ENCODE results near the gene AKAP10. TPM values are rescaled to one million over a fixed set of nuclear protein-coding genes. Genes with fewer than 3 reads are reported as not detected.

Gene AKAP10
- total RNA-seq, 1 experiment from 2014 or later, result 20.2 TPM

DNA sequence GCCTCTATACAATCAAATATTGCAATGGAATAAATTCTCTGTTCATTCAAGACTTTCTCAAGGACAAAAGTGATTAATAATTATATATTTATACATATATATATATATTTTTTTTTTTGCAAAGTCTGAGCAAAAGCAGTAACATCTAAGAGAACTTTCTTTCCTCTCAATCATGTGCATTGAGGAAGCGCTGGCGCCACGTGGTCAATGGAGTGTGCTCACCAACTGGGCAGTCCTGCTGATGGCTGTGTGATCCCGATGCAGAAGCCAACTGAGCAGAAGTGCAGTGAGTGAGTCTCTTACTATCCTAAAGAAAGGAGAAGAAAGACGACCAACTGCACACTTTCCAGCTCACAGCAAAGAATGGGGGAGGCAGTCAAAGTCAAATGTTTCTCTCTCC is 72.7 kb downstream of the AKAP10 start:
- Histone ChIP-seq H3K18ac (ENCODE audit: insufficient read length, low read depth, low read length) (no peak overlapping the region), H2BK15ac (ENCODE audit: low read depth, low read length) (no peak overlapping the region), H2BK5ac (ENCODE audit: insufficient read length, low read length) (no peak overlapping the region), H2BK12ac (ENCODE audit: insufficient read length, low read depth, low read length) (no peak overlapping the region), H3K9ac (ENCODE audit: extremely low read depth, insufficient read length, low read length) (no peak overlapping the region), H4K20me1 (ENCODE audit: control insufficient read depth, insufficient read depth, insufficient read length) (no peaks in the 10 kb centered on the region), H3K27ac (ENCODE audit: insufficient read length, low read depth, low read length) (no peak overlapping the region), H4K91ac (ENCODE audit: insufficient read length, low read depth, low read length) (no peak overlapping the region), H3T11ph (ENCODE audit: low read length) (no peak overlapping the region), H3K56ac (ENCODE audit: insufficient read length, low read depth, low read length) (no peak overlapping the region), H3K4me1 (ENCODE audit: insufficient read depth, low read length) (no peaks in the 10 kb centered on the region), H3K79me2 (ENCODE audit: insufficient read depth, low read length) (no peaks in the 10 kb centered on the region), H2AK5ac (ENCODE audit: insufficient read length, low read length) (no peak overlapping the region), H2BK120ac (ENCODE audit: low read depth, low read length, poor library complexity, severe bottlenecking) (no peak overlapping the region), H3K4ac (ENCODE audit: low read depth, low read length) (no peak overlapping the region), H4K8ac (replicated peaks; ENCODE audit: insufficient read length, low read depth, low read length) (no peak overlapping the region), H2AFZ (ENCODE audit: low read length) (no peak overlapping the region), H3K14ac (ENCODE audit: insufficient read depth, low read length) (no peak overlapping the region), H3K23ac (ENCODE audit: insufficient read length, low read depth, low read length) (no peak overlapping the region), H3K4me2 (ENCODE audit: insufficient read depth, insufficient read length, low read length) (no peak overlapping the region), H3K23me2 (ENCODE audit: insufficient read length, low read depth, low read length, poor library complexity, severe bottlenecking) (no peaks in the 10 kb centered on the region), H4K5ac (ENCODE audit: insufficient read length, low read depth, low read length) (no peak overlapping the region), H3K9me3 (ENCODE audit: control insufficient read depth, low read depth, low read length) (no peaks in the 10 kb centered on the region), H2BK20ac (ENCODE audit: low read depth, low read length, poor library complexity, severe bottlenecking) (no peak overlapping the region), H3K79me1 (ENCODE audit: insufficient read depth, low read depth, low read length, poor library complexity, severe bottlenecking) (no peaks in the 10 kb centered on the region), H3K27me3 (ENCODE audit: insufficient read depth, low read length) (no peaks in the 10 kb centered on the region)
- no CpG with 5 or more reads among the region's 5 CpGs for WGBS (ENCODE audit: extremely low coverage, insufficient read length, low lambda C conversion rate)
- TF ChIP-seq, protein P1, sequence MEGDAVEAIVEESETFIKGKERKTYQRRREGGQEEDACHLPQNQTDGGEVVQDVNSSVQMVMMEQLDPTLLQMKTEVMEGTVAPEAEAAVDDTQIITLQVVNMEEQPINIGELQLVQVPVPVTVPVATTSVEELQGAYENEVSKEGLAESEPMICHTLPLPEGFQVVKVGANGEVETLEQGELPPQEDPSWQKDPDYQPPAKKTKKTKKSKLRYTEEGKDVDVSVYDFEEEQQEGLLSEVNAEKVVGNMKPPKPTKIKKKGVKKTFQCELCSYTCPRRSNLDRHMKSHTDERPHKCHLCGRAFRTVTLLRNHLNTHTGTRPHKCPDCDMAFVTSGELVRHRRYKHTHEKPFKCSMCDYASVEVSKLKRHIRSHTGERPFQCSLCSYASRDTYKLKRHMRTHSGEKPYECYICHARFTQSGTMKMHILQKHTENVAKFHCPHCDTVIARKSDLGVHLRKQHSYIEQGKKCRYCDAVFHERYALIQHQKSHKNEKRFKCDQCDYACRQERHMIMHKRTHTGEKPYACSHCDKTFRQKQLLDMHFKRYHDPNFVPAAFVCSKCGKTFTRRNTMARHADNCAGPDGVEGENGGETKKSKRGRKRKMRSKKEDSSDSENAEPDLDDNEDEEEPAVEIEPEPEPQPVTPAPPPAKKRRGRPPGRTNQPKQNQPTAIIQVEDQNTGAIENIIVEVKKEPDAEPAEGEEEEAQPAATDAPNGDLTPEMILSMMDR (conservative IDR thresholded peaks at IDR 0.05), result no peak
- peaks cover 27 to 81% (median 66%) of the 10 kb centered on the region in 3 experiments; a peak in 6 of 7 replicates for H3K36me3 Mint-ChIP-seq (ENCODE audit: insufficient read depth in 1 of 3, low read depth in 3 of 3)
- no peak overlapping the region for H3K4me3 Mint-ChIP-seq
- no peaks in the 10 kb centered on the region for H3K27me3 Mint-ChIP-seq (ENCODE audit: low read depth)
- no peak for DNase-seq
- no peaks in the 10 kb centered on the region for H3K9me3 Mint-ChIP-seq
- H3K27ac Mint-ChIP-seq, result no peak overlapping the region
- no peaks in the 10 kb centered on the region for H3K4me1 Mint-ChIP-seq
